ENCODE results near the gene PLA2G6. TPM values are rescaled to one million over a fixed set of nuclear protein-coding genes. Genes with fewer than 3 reads are reported as not detected.

The PLA2G6 gene
- total and polyA plus RNA-seq, 2 of the 8 experiments (the other 6 are each of a cell fraction or from before 2014, with no cell fraction given), result 13.2 to 21.0 TPM

GRCh38 chr22:38068641-38069371 is 112.8 kb downstream of the PLA2G6 start:
- H3K18ac ChIP-seq (ENCODE audit: extremely low read depth, low read length), result no peak overlapping the region
- no peak overlapping the region for H3K27ac ChIP-seq (ENCODE audit: low read depth, low read length)
- CTCF ChIA-PET (ENCODE audit: partially characterized antibody), result interaction anchor here (0.6 to 12.5 kb wide), 22 partner anchors 11 to 183 kb away, joined by 3 to 264 read pairs (median 4); partner anchors contain the start of gene PICK1
- TF ChIP-seq RAD21 (IDR thresholded peaks at IDR 0.05 in 1 of 2, conservative IDR thresholded peaks at IDR 0.05 in 1 of 2; ENCODE audit: low read depth in 2 of 2, low read length in 2 of 2) (no peak), NANOG (IDR thresholded peaks at IDR 0.05; ENCODE audit: insufficient read depth, low read depth, low read length, poor library complexity, severe bottlenecking) (no peak), SAP30 (IDR thresholded peaks at IDR 0.05; ENCODE audit: insufficient read depth, insufficient replicate concordance, low read length) (no peak), ZNF274 (IDR thresholded peaks at IDR 0.05; ENCODE audit: borderline replicate concordance, extremely low read depth, low read length) (no peak), MAX (IDR thresholded peaks at IDR 0.05) (no peak), TEAD4 (IDR thresholded peaks at IDR 0.05; ENCODE audit: low read depth, low read length) (no peak), TAF1 (IDR thresholded peaks at IDR 0.05; ENCODE audit: low read depth, low read length) (no peak), KDM4A (IDR thresholded peaks at IDR 0.05; ENCODE audit: low read depth, low read length, severe bottlenecking) (no peak), JUND (IDR thresholded peaks at IDR 0.05; ENCODE audit: low read length) (no peak), RFX5 (IDR thresholded peaks at IDR 0.05; ENCODE audit: borderline replicate concordance, low read depth, low read length) (no peak), ASH2L (IDR thresholded peaks at IDR 0.05; ENCODE audit: low read length) (no peak), RBBP5 (IDR thresholded peaks at IDR 0.05; ENCODE audit: borderline replicate concordance, low read depth, low read length) (no peak)

More at GRCh38 chr22:38068641-38069371, 112.8 kb downstream of the PLA2G6 start:
- no peak overlapping the region for H2BK5ac ChIP-seq (ENCODE audit: low read depth, low read length)
- peaks cover 7 to 27% (median 15%) of the 10 kb centered on the region in 4 experiments; a peak in 7 of 8 replicates for H3K36me3 ChIP-seq (ENCODE audit: control insufficient read depth in 2 of 4, insufficient read depth in 4 of 4, low read length in 3 of 4)
- H3K27me3 ChIP-seq (replicated peaks in 1 of 4; ENCODE audit: control insufficient read depth in 3 of 4, extremely low read depth in 1 of 4, insufficient read depth in 3 of 4, low read length in 3 of 4), result no peaks in the 10 kb centered on the region
- no peak overlapping the region for H3K23ac ChIP-seq (ENCODE audit: insufficient read length)
- H2BK15ac ChIP-seq (ENCODE audit: low read length), result no peak overlapping the region
- H4K5ac ChIP-seq (ENCODE audit: insufficient read length, low read depth, low read length), result no peak overlapping the region
- no peak overlapping the region for H2BK12ac ChIP-seq (ENCODE audit: low read depth, low read length)
- POLR2A ChIA-PET (ENCODE audit: partially characterized antibody), result interaction anchor here (0.6 to 2.0 kb wide), 7 partner anchors 11 to 203 kb away, joined by 3 to 5 read pairs (median 4); no protein-coding TSS in a partner anchor
- H3K4me3 ChIP-seq (ENCODE audit: extremely low read depth in 1 of 4, insufficient read depth in 2 of 4, low read depth in 3 of 4, low read length in 4 of 4), result no peak overlapping the region
- no peak overlapping the region for H3K56ac ChIP-seq (replicated peaks; ENCODE audit: insufficient read length, low read depth, low read length)
- H2BK120ac ChIP-seq (replicated peaks; ENCODE audit: low read depth, low read length), result no peak overlapping the region
- H3K4me2 ChIP-seq (ENCODE audit: insufficient read depth in 1 of 2, low read depth in 2 of 2, low read length in 2 of 2), result no peak overlapping the region
- no peak overlapping the region for H2BK20ac ChIP-seq (ENCODE audit: low read length)
- H3K4ac ChIP-seq (replicated peaks; ENCODE audit: insufficient read length, low read depth, low read length), result no peak overlapping the region
- H4K20me1 ChIP-seq (replicated peaks in 1 of 2; ENCODE audit: control insufficient read depth in 1 of 2, insufficient read depth in 2 of 2, low read length in 2 of 2), result peaks cover 0 to 4% of the 10 kb centered on the region in 2 experiments
- DNase-seq (ENCODE audit: low read depth in 1 of 2, low spot score in 2 of 2) (no peak), FAIRE-seq (no peak)
- H4K8ac ChIP-seq (ENCODE audit: extremely low read depth, insufficient read depth, low read length), result no peak overlapping the region
- no peaks in the 10 kb centered on the region for H3K9me3 ChIP-seq (ENCODE audit: insufficient read depth in 2 of 2, low read depth in 1 of 2, low read length in 1 of 2)
- no peaks in the 10 kb centered on the region for H3K4me1 ChIP-seq (replicated peaks in 1 of 4; ENCODE audit: control insufficient read depth in 3 of 4, insufficient read depth in 4 of 4, low read length in 3 of 4)
- no peak overlapping the region for H2AK5ac ChIP-seq (ENCODE audit: low read depth, low read length)
- no peaks in the 10 kb centered on the region for H3K79me2 ChIP-seq (ENCODE audit: control insufficient read depth in 1 of 2, insufficient read depth in 2 of 2, low read length in 2 of 2)
- WGBS, 2 experiments (ENCODE audit: extremely low coverage in 1 of 2, insufficient coverage in 1 of 2, insufficient read length in 1 of 2, insufficient replicate concordance in 2 of 2, low coverage in 1 of 2, low lambda C conversion rate in 2 of 2, missing lambda C conversion rate in 1 of 2), result 93% methylated on average over 13 of the region's 13 CpGs; no CpG with 5 or more reads in 1 of the 2 experiments
- H3K79me1 ChIP-seq (ENCODE audit: low read depth, low read length), result no peaks in the 10 kb centered on the region
- no peak overlapping the region for H3K9ac ChIP-seq (replicated peaks in 1 of 4; ENCODE audit: extremely low read depth in 1 of 4, low read depth in 3 of 4, low read length in 3 of 4)
- no peak overlapping the region for H3K14ac ChIP-seq (ENCODE audit: insufficient read length)
- H3K23me2 ChIP-seq (ENCODE audit: low read depth, low read length), result no peaks in the 10 kb centered on the region
- no peak overlapping the region for H4K91ac ChIP-seq (replicated peaks; ENCODE audit: insufficient read length, low read length)
- no peak overlapping the region for H2AFZ ChIP-seq (ENCODE audit: low read length)
